HG03064 (cell line): Measurements from ENCODE around the gene HMGN4.
A peak's percentile ranks its signal among the peaks of the same experiment; 100 is the strongest.
"Not testable (repeated sequence)": the region's sequence is repeated elsewhere in the genome, so short reads cannot be mapped to it uniquely, and the experiment has no call there.

Experiments used
- ATAC-seq: cut with Tn5 transposase; IDR thresholded peaks from one replicate; pipeline ENCODE4 v1.9.1; 2021; ENCODE audit warnings: low read depth; ENCODE audit not compliant: unreplicated experiment

HMGN4 gene

DNA sequence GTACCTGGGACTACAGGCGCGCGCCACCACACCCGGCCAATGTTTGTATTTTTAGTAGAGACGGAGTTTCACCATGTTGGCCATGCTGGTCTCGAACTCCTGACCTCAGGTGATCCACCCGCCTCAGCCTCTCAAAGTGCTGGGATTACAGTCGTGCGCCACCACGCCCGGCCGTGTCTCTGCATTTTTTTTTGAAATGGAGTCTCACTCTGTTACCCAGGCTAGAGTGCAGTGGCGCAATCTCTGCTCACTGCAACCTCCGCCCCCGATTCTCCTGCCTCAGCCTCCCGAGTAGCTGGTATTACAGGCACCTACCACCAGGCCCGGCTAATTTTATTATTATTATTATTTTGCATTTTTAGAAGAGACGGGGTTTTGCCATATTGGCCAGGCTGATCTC, 9.2 kb downstream of the HMGN4 start:
- ATAC-seq, result not testable (repeated sequence)

GRCh38 chr6:26550250-26550993, 12.3 kb downstream of the HMGN4 start:
- no peak for ATAC-seq

DNA sequence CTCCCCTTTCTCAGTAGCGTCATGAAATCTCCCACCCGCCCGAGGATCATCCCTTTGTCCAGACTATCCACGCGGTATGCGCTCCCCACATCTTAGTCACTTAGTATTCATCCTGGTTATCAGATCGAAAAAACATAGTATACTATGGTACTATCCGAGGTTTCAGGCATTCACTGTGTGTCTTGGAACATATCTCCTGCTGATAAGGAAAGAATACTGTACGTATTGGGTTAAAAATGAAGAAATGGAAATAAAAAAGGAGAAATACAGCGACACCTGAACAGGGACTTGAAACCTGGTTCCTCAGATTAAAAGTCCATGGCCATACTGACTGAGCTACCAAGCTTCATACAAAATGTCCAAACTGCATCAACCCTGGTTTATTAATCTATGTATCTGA, 14.0 kb downstream of the HMGN4 start:
- ATAC-seq, result no peak

GRCh38 chr6:26552640-26553188, 14.5 kb downstream of the HMGN4 start:
- no peak for ATAC-seq

GRCh38 chr6:26553264-26553634, 15.1 kb downstream of the HMGN4 start:
- ATAC-seq, result peak; percentile 50

- ATAC-seq, result peak; percentile 37
These were observed 15.7 kb downstream of the HMGN4 start for GRCh38 chr6:26553635-26554446.

DNA sequence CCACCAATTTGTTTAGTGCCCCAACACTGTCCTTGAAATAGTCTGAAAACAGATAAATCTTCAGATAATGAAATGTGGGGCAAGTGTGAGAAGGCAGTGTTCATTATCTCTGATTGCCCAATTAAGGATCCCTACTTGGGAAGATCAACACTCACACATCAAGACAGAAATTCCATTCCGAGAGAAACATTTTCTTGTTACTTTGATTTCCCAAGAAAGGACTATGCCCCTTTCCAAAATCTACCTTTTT, 16.2 kb downstream of the HMGN4 start:
- no peak for ATAC-seq

- ATAC-seq, result no peak
These were observed 16.7 kb downstream of the HMGN4 start for GRCh38 chr6:26554697-26555504.

DNA sequence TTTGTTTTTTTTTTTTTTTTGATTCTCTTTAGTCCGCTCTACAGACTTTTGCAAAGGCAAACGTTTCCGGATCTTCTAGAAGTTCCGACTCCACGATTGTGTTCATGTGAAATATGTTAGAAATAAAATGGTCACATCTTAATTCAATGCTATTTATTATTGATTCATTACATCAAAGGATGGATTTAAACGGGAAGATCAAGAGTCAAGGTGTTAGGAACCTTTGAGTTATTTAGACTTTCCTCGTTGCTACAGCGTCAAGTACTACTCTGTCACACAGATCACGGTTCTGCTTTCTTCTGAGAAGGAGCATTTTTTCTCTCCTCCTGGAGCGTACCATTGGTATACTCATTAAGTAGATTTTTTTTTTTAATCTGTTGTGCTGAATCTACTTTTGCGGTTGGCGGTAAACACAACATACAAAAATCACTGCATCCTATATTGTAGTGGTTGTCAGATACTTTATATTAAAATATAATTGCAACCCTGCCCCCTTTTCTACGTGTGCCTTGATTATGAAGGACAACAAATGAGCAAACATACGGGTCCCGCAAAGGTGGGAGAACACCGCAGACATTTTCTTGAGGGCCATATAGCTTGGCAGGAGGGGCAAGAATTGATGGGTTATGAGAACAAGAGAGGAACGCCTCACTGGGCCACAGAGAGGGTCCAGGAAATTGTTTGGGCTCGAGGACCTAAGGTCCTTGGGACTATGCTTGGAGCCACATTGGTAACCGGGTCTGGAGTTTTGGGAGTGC, 17.5 kb downstream of the HMGN4 start:
- ATAC-seq, result no peak

DNA sequence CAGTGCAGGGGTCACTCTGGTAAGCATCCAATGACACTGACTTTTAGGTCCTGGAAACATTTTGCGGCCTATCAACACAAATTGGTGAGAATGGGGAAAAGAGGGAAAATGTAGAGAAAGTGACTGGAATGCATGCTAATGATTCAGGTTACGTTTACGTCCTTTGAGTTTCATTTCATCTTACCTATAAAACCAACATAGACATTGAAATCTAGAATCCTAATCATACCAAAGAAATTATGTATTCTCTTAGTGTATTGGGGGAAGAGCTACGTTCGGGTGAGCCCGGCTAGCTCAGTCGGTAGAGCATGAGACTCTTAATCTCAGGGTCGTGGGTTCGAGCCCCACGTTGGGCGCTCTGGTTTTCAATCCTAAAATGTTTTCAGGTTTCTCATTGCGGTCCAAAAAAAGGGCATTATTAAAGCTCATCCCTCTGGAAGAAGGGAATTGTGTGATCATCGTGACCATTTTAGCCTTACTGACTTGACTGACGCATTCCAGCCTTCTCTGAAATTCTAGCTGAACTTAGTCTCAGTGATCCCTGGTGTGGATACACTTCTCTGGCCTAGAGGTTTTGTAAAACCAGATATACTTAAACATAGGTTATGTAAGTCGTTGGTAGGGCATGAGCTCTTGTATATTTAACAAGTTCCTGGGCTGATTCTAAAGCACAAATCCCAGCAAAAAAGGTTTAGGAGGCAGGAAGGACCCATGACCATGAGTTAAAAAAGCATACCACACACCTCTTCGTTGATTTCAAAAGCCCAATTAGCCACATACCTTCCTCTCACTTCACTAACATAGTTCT, 18.3 kb downstream of the HMGN4 start:
- no peak for ATAC-seq

DNA sequence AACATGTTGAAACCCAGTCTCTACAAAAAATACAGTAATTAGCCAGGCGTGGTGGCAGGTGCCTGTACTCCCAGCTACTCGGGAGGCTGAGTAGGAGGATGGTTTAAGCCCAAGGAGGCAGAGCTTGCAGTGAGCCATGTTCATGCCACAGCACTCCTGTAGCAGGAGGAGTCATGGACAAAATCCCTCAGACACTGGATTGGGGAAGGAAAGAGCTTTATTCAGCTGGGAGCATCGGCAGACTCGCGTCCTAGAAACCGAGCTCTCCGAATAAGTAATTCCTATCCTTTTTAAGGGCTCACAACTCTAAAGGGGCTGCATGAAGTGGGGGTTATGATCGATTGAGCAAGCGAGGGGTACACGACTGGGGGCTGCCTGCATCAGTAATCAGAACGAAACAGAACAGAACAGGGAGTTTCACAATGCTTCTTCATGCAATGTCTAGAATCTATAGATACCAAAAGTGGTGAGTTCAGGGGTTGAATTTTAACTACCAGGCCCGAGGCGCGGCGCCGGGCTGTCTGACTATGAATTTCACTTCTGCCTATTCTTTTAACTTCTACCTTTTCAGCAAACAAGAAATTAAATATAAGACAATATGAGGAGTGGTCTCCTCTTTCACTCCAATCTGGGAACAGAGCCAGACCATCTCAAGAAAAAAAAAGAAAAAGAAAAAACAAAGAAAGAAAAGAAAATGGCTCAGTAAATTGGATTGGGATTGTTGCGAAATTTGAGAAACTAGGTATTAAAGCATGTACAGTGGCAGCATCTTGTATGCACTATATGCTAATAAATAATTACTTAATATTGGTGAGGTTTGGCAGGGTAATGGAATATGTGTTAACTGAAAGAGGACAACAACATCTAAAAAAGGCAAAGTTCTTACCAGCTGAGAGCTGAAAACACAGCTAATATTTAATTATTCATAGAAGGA, 23.6 kb downstream of the HMGN4 start:
- no peak for ATAC-seq

DNA sequence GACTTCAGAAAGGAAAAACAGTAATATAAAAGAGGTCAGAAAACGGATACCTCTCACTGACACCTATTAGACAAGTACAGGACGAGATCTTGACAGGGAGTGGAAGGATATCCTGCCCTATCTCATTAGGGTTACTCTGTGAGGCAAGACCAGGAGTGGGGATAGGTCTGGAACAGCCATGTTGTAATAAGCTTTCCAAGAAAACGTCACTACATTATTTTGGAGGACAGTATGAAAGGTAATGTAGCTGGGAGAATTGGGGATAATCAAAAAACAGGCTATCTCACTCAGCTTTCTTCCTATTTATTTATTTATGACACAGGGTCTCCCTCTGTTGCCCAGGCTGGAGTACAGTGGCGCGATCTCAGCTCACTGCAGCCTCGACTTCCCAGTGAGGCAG, 25.3 kb downstream of the HMGN4 start:
- ATAC-seq, result no peak

DNA sequence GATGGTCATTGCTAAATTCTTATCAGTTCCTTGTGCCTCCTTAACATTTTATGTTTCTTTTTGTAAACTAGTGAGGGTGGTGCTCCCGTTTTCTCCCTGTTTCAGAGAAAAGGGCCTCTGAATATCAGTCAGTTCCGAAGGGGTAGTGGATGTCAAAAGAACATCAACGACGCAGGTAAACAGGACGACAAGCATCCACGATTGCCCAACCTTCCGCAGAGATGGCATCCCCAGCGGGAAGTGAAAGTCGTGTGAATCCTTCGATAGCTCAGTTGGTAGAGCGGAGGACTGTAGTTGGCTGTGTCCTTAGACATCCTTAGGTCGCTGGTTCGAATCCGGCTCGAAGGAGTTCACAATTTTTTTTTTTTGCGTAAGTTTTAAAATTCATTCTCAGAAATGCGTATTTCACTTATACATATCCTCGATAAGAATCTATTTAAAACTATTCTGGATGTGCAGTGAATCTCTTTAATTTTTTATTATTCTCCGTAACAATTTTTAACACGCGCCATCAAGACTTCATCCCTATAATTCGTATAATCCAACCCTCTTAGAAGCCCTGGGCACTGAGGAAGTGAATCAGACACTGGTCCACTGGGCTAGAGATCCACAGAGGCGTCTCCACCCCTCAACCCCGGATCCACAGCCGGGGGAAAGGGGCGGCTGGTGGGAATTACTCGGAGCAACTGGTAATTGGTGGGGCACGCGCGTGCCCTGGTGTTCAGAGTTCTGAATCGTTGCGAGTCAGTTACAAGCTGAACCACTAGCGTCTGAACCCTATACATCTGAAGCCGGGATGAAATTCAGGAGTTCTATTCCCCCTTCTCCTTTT, 30.7 kb downstream of the HMGN4 start:
- peak; percentile 72 for ATAC-seq

GRCh38 chr6:26569433-26569764, 31.2 kb downstream of the HMGN4 start:
- ATAC-seq, result no peak

GRCh38 chr6:26570027-26570809, 32.1 kb downstream of the HMGN4 start:
- no peak for ATAC-seq

- no peak for ATAC-seq
These were observed 33.6 kb downstream of the HMGN4 start for GRCh38 chr6:26571592-26572296.
